ENCODE data around the gene PLCG2. TPM values are rescaled to one million over a fixed set of nuclear protein-coding genes. Genes with fewer than 3 reads are reported as not detected.

PLCG2 gene
- total RNA-seq, 6 experiments from 2014 or later, result 0.14 to 0.61 (median 0.27) TPM

- H3K4me3 Mint-ChIP-seq, result no peak overlapping the region
- peaks cover 10% of the 10 kb centered on the region for H3K27me3 Mint-ChIP-seq (ENCODE audit: insufficient read depth)
Observed at GRCh38 chr16:81937305-81938038, 158.4 kb downstream of the PLCG2 start.

GRCh38 chr16:81938326-81939163 is 159.5 kb downstream of the PLCG2 start:
- no peak overlapping the region for H3K27ac Mint-ChIP-seq
- no peak overlapping the region for H3K4me3 Mint-ChIP-seq
- no peak for TF ChIP-seq CTCF (IDR thresholded peaks at IDR 0.05)
- H3K9me3 Mint-ChIP-seq, result no peaks in the 10 kb centered on the region
- peaks cover 8% of the 10 kb centered on the region for H3K4me1 Mint-ChIP-seq (ENCODE audit: low read depth)
- peaks cover 10% of the 10 kb centered on the region for H3K27me3 Mint-ChIP-seq (ENCODE audit: insufficient read depth)
- DNase-seq, result no peak
- H3K36me3 Mint-ChIP-seq (ENCODE audit: low read depth), result no peaks in the 10 kb centered on the region

More at GRCh38 chr16:81937305-81938038, 158.4 kb downstream of the PLCG2 start:
- Mint-ChIP-seq H3K9me3 (no peaks in the 10 kb centered on the region), H3K27ac (no peak overlapping the region), H3K4me1 (ENCODE audit: low read depth) (peaks cover 8% of the 10 kb centered on the region), H3K36me3 (ENCODE audit: low read depth) (no peaks in the 10 kb centered on the region)
- TF ChIP-seq CTCF (IDR thresholded peaks at IDR 0.05), result no peak
- no peak for DNase-seq

- no peak for DNase-seq
- Mint-ChIP-seq H3K4me1 (ENCODE audit: low read depth) (peaks cover 8% of the 10 kb centered on the region), H3K4me3 (no peak overlapping the region), H3K36me3 (ENCODE audit: low read depth) (no peaks in the 10 kb centered on the region), H3K27me3 (ENCODE audit: insufficient read depth) (peaks cover 5% of the 10 kb centered on the region), H3K9me3 (no peaks in the 10 kb centered on the region), H3K27ac (no peak overlapping the region)
- 0 out of 2 replicates have a peak, but pooled peaks have one; percentile 25 for TF ChIP-seq CTCF (IDR thresholded peaks at IDR 0.05)
Observed at GRCh38 chr16:81939164-81940056, 160.3 kb downstream of the PLCG2 start.

GRCh38 chr16:81940781-81941560 is 161.9 kb downstream of the PLCG2 start:
- H3K27me3 Mint-ChIP-seq (ENCODE audit: insufficient read depth), result peaks cover 2% of the 10 kb centered on the region
- no peaks in the 10 kb centered on the region for H3K9me3 Mint-ChIP-seq
- H3K36me3 Mint-ChIP-seq (ENCODE audit: low read depth), result no peaks in the 10 kb centered on the region
- TF ChIP-seq CTCF (IDR thresholded peaks at IDR 0.05), result peak; percentile 75
- DNase-seq, result peak; percentile 67
- H3K4me1 Mint-ChIP-seq (ENCODE audit: low read depth), result peaks cover 21% of the 10 kb centered on the region
- no peak overlapping the region for H3K4me3 Mint-ChIP-seq
- no peak overlapping the region for H3K27ac Mint-ChIP-seq
